ENCODE results near the gene SNX5. TPM values are rescaled to one million over a fixed set of nuclear protein-coding genes. Genes with fewer than 3 reads are reported as not detected.

Gene SNX5
- total and polyA plus RNA-seq, 9 of the 15 experiments (the other 6 are each of a cell fraction or from before 2014, with no cell fraction given): 53.5 to 276 (median 160) TPM

DNA sequence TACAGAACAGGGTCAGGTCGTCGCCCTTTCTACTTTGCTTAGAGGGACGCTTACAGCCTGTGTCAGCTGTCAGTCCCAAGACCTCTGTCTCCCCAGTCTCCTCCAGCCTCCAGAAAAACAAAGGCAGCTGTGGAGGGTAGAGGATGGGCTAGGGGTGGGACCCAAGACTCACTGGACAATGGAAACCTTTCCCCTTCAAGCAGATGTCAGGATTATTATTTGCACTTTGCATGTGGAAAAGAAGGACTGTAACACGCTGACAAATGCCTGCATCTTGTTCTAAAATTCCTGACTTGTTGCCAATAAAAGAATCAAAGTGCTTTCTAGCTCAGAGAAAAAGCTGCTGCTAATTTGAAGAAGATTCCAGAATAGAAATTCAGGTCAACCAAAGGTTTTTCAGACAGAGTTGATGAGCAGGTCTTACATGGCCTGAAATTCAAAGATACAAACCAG, 58.7 kb downstream of the SNX5 start:
- H4K20me1 ChIP-seq (replicated peaks; ENCODE audit: control insufficient read depth, insufficient read depth, low read length): no peaks in the 10 kb centered on the region
- no peak overlapping the region for H3K4me3 ChIP-seq
- no peak overlapping the region for H2AFZ ChIP-seq (ENCODE audit: low read depth, low read length)
- H3K36me3 ChIP-seq (ENCODE audit: control insufficient read depth, insufficient read depth, low read length): no peaks in the 10 kb centered on the region
- DNase-seq (ENCODE audit: extremely low read depth in 1 of 4, low spot score in 3 of 4) (no peak), ATAC-seq (no peak), FAIRE-seq (no peak)
- in situ Hi-C loops (cut with MboI): no loop called here
- peak overlapping the region in 1 of 2 experiments; percentile 20; a peak in 2 of 4 replicates for H3K9ac ChIP-seq (ENCODE audit: insufficient read depth in 1 of 2, low read depth in 2 of 2, low read length in 2 of 2)
- no peak overlapping the region for H3K4me2 ChIP-seq (ENCODE audit: insufficient read depth, low read length)
- ChIA-PET POLR2A (no interaction called here), CTCF (ENCODE audit: low intra/inter-chr PET ratio) (no interaction called here)
- BruUV-seq (replicated peaks): no TSS peak
- TF ChIP-seq TCF3 (CRISPR knock-in tag; IDR thresholded peaks at IDR 0.05) (no peak), SMAD3 (CRISPR knock-in tag; conservative IDR thresholded peaks at IDR 0.05) (no peak), ZNF785 (CRISPR knock-in tag; IDR thresholded peaks at IDR 0.05) (no peak), ARNT (IDR thresholded peaks at IDR 0.05) (no peak), KLF13 (tag; IDR thresholded peaks at IDR 0.05; ENCODE audit: borderline replicate concordance, low read depth) (no peak), TOE1 (IDR thresholded peaks at IDR 0.05; ENCODE audit: borderline replicate concordance) (no peak), TOE1 (CRISPR knock-in tag; IDR thresholded peaks at IDR 0.05; ENCODE audit: borderline replicate concordance, low read depth) (no peak), PTTG1 (tag; IDR thresholded peaks at IDR 0.05; ENCODE audit: low read depth) (no peak), CREM (IDR thresholded peaks at IDR 0.05; ENCODE audit: low read depth) (no peak), DNMT1 (IDR thresholded peaks at IDR 0.05) (no peak), GATA2 (CRISPR knock-in tag; IDR thresholded peaks at IDR 0.05) (no peak), ZNF561 (CRISPR knock-in tag; conservative IDR thresholded peaks at IDR 0.05) (no peak), BRF2 (IDR thresholded peaks at IDR 0.05; ENCODE audit: borderline replicate concordance, insufficient read depth, insufficient read length) (no peak), RBM14 (IDR thresholded peaks at IDR 0.05; ENCODE audit: borderline replicate concordance, insufficient read depth, low read depth, low read length) (no peak), OTX1 (CRISPR knock-in tag; IDR thresholded peaks at IDR 0.05) (no peak), ZNF174 (CRISPR knock-in tag; IDR thresholded peaks at IDR 0.05) (no peak), NR1H2 (CRISPR knock-in tag; IDR thresholded peaks at IDR 0.05) (no peak)
- TF ChIP-seq, protein P1, sequence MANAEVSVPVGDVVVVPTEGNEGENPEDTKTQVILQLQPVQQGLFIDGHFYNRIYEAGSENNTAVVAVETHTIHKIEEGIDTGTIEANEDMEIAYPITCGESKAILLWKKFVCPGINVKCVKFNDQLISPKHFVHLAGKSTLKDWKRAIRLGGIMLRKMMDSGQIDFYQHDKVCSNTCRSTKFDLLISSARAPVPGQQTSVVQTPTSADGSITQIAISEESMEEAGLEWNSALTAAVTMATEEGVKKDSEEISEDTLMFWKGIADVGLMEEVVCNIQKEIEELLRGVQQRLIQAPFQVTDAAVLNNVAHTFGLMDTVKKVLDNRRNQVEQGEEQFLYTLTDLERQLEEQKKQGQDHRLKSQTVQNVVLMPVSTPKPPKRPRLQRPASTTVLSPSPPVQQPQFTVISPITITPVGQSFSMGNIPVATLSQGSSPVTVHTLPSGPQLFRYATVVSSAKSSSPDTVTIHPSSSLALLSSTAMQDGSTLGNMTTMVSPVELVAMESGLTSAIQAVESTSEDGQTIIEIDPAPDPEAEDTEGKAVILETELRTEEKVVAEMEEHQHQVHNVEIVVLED (CRISPR knock-in tag; IDR thresholded peaks at IDR 0.05): no peak
- peaks cover 9 to 19% of the 10 kb centered on the region in 2 experiments for H3K4me1 ChIP-seq (replicated peaks in 1 of 2; ENCODE audit: control insufficient read depth in 2 of 2, insufficient read depth in 2 of 2, low read length in 2 of 2)
- H3K9me1 ChIP-seq (ENCODE audit: control insufficient read depth, insufficient read depth, low read length): no peaks in the 10 kb centered on the region
- intact Hi-C loops (cut with micrococcal nuclease): no loop called here
- no peaks in the 10 kb centered on the region for H3K79me2 ChIP-seq (ENCODE audit: control insufficient read depth, insufficient read depth, low read length)
- H3K27ac ChIP-seq (ENCODE audit: extremely low read depth, low read depth, low read length): peak overlapping the region; percentile 64; the same call in 1 of the 3 replicates
- no peaks in the 10 kb centered on the region for H3K9me3 ChIP-seq (replicated peaks; ENCODE audit: control insufficient read depth, insufficient read depth, low read depth, low read length)
- WGBS (ENCODE audit: insufficient coverage, low coverage, missing lambda C conversion rate): 22% methylated on average over 4 of the region's 4 CpGs
- H3K27me3 ChIP-seq (ENCODE audit: control insufficient read depth in 2 of 2, insufficient read depth in 2 of 2, low read length in 2 of 2): no peaks in the 10 kb centered on the region

Measured in K562 (cell line).